Activated CD8-positive, alpha-beta memory T cell treated with anti-CD3 and anti-CD28 coated beads for 24 hours (primary cell): ENCODE results near the gene FASTK.

Source experiments
- DNase-seq: peaks from one replicate; pipeline ENCODE4 v3.0.0-alpha.2; 2020

Gene FASTK

DNA sequence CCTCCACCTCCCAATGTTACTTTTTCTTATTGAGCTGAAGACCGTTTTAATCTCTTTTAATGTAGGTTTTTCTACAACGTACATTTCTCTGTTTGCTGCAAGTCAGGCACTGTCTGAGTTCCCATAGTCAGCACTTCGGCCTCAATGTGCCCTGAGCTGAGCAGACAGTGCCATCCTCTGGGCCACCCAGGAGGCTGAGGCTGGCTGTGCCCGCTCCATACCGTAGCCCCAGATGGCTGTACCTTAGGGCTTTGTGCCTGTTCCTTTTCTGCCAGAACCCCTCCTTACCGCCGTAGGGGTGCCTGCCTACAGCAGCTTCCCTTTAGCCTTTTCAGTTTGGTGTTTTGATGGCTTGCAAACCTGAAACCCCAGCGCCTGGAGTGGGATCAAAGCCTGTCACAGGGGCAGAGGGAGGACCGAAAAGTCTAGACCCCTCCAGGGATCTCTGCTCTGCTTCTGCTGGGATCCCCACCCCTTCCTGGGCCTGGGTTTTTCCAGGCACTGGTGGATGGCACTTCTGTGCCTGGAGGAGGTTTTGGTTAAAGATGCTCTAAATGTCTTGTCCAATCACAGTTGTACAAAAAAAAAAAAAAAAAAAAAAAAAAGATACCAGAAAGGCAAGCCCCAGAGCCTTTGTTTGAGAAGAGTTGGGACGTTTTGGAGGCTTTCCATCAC lies 14.7 kb upstream of the FASTK start:
- DNase-seq, result no peak

DNA sequence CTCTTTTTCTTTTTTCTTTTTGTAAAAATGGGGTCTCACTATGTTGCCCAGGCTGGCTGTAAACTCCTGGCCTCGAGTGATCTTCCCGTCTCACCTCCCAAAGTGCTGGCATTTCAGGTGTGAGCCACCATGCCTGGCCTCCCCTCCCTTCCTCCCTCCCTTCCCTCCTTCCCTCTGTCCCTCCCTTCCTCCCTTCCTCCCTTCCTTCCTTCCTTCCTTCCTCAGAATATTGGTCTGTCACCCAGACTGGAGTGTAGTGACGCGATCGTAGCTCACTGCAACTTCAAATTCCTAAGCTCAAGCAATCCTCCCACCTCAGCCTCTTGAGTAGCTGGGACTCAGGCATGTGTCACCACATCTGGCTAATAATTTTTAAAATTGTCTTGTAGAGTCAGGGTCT lies 14.1 kb upstream of the FASTK start:
- DNase-seq, result no peak

DNA sequence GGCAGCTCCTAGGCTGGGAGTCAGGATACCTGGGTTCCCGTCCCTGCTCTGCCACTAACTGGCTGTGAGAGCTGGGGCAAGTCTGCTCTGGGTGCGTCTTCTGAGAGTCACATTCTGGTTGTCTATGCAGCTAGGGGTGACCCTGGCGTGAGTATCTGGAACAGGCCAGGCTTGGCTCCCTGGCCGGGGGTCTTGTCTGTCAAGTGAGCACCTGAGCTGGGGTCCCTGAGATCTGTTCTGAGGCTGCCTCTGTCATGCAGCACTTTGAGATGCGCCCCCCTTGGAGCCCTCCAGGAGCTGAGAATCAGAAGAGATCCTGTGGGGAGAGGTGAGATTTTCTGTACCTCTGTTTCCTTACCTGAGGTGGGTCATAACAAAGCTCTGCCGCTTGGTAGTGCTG lies 13.1 kb upstream of the FASTK start:
- no peak for DNase-seq

DNA sequence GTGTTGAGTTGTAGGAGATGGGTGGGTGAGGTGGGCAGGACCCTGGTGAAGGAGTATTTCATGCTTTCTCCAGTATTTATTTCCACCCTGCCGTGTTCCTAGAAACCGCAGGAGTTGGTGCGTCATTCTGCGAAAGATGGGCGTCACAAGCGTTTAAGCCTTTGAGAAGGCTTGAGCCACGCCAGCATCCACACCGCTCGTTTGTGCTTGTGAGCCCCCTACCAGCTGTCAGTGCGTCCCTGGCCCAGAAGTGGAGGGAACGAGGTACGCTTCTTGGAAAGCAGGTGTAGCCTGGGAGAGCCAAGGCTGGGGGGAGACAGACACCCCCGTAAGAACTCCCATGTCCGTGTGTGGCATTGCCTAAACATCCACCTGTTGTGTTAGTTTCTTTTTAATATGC lies 11.4 kb upstream of the FASTK start:
- DNase-seq, result no peak

DNA sequence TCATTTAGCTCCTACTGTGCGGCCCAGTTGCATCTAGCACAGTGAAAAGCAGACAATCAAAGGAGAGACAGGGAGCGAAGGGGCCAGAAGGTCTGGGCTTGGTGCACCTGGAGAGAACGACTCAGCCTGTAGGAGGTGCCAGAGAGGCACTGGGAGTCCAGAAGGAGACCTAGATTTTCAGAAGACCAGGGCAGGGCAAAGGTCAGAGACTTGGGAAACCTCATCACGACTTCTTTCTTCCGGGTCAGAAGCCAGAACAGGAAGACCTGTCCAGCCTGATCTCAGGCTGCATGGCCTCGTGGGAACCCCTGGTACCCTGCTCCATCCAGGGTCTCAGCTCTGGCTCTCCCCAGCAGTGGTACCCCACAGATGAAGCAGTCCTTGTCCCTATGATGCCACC lies 10.8 kb upstream of the FASTK start:
- no peak for DNase-seq

DNA sequence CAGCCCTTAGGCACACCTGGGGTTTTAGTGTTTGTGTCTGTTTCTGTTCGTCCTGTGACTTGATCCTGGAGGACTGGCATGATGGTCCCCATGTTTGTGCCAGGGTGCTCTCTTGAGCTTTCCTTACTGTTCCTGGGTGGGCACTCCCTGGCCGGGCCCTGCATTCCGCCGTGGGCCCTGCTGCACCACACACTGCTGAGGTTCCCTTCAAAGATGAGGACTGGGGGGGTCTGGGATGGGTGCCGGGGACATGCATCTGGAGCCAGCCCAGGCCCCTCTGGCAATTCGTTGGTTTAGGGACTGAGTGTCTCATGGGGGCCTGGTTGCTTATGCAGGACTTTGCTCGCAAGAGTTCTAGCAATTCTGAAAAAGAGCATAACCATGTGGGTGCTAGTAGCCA lies 10.4 kb upstream of the FASTK start:
- DNase-seq, result no peak

GRCh38 chr7:151089893-151090730 lies 9.5 kb upstream of the FASTK start:
- no peak for DNase-seq

DNA sequence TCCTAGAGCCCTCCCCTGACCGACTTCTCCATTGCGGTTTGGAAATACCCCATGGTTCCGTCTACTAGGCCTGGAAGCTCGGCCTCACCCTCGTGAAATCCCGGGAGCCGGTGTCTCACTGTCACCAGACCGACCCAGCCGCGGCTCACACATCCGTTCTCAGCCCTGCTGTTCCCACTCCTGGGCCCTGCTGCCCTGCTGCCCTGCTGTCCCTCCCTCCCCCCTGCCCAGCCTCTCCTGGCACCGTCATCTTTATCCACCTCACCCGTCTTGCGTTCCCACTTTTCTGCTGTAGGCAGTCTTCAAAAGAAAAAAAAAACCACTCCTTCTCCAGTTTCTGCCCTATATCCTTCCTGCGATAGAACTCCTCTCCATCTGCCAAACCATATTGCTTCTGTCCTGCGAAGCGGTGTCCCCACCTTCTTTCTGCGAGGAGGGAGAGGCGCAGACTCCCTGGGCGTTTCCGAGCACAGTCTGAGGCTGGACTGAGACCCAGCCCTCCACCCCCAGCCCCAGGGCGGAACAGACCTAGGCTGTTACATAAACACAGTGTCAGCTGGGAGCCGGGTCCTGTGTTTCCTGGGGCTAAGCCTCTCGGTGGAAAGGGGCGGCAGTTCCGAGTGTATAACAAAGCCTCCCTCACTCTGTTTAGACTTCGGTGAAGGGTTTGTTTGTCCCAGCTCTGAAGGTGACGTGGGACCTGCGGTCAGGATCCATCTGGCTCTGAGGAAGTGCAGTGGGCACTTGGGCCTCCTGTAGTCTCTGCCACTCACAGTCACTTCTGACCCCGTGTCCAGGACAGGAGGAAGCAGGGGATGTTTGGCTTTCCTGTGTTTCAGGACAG lies 8.5 kb upstream of the FASTK start:
- DNase-seq, result no peak

DNA sequence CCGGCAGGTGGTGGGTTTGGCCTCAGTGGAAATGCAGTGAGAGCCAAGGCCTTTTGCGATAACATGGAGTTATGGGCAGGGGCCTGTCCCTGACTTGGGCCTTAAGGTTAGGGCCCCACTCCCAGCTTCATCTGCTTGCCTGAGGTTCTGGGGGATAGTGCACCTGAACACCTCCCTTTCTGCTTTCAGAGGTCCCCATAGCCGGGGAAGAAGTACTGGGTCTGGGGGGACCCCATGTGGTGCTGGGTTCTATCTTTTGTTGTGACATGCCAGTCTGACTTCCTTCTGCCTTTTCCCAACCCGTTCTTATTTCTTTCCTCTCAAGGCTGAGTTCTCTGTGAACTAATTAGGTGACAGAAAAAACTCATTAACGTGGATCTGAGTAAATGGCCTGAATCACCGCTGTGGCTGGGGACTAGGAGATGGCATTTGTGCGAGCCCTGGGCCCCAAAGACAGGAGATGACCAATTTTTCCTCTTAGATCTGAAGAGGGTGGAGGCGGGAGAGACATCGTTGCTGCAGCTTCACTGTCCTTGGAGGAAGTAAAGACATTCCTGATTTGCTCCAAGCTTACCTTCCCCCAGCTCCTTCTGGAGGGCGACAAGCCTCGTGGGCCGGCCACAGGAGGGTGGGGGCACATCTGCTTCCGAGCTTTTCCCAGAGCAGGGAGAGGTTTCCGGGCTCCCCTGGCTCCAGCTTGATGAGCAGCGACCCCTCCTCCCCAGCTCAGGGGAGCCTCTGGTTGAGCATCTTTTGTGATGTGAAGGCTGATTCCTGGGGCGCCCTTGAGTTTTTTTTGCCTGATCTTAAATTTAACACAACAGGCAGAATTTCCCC lies 7.6 kb upstream of the FASTK start:
- DNase-seq, result no peak

GRCh38 chr7:151087245-151088018 lies 6.8 kb upstream of the FASTK start:
- peak; percentile 77 for DNase-seq

GRCh38 chr7:151086802-151087244 lies 6.2 kb upstream of the FASTK start:
- peak; percentile 74 for DNase-seq

- DNase-seq, result peak; percentile 79
These were observed 5.3 kb upstream of the FASTK start, which contains the start of gene AGAP3 for GRCh38 chr7:151085691-151086620. Gene AGAP3, plus strand, starts transcription at chr7:151086475. Its CDS starts 267 bp downstream, at chr7:151086742.

GRCh38 chr7:151085329-151085690 lies 4.7 kb upstream of the FASTK start:
- DNase-seq, result no peak

GRCh38 chr7:151083824-151084160 lies 3.2 kb upstream of the FASTK start:
- no peak for DNase-seq

DNA sequence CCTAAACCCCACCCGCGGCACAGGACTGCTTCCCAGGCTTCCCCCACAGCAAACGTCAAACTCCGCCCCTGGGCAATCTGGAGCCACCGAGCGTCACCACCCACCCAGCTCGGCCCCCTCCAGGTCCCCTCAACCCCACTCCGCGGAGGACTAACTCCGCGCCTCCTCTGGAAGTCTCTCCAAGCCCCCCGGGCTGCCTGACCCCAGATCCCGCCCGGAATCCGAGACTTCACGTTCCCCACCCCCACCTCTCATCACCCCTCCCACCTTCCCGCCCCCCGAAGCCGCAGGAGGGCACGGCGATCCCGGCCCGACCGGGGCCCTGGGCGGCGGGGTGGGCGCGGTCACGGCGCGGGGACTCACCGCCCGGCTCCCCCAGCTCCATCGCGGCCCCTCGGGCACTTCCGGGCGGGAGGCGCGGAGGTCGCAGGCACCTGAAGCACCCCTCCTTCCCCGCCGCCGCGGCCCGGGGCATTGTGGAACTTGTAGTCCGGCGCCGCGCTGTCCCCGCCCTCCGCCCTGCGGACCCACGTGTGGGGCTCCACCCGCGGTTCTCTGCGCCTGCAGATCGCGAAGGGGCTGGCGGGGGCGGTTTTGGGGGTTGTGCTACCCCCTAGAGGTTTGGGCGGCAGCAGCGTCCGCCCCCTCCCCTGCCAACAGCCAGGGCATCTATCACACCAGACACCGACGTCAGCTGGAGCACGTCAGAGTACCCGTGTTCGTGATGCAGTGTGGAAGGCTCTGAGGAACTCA lies 2.6 kb upstream of the FASTK start, which contains the start of gene TMUB1:
Gene TMUB1 (minus strand): TSS at position 423 of the 753 bp plus-strand sequence. CDS start 930 bp downstream, outside the sequence.
- peak; percentile 93 for DNase-seq

DNA sequence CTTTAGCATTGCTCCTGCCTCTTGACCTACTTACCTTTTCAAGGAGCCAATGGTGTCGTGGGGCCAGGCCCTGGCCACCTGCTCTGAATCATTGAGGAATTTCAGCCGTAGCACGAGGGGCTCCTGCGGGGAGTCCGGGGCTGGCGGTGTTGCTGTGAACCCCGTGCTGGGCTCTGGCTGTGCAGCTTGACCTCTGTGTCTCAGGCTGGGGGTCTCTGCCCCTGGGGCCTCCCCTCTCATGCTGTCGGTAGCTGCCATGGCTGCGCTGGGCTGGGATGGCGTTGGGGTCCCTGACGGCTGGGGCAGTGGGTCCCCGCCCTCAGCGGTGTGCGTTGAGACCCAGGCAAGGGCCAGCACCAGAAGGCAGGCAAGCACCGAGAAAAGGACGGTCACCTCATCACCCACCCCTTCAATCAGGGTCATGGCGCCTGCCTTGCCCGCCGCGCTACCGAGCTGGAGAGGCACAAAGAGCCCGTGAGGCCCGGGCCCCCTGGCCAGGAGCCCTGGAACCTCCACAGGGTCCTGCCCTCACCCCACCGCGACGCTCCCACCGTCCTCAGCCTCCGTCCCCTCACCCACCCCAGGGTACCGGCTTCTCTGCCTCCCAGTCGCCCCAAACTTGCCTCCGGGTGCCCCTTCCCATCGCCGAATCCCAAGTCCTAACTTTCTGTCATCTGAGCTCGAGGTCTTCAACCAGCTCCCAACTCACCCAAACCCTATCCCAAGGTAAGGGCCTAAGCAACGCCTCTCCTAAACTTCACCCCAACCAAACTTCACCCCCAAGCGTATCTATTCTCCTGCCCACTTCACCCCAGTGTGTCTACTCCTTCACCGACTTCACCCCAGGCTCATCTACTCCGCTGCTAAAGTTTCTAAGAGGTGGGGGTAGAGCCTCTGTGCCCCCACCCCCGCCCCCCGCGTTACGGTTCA lies 1.8 kb upstream of the FASTK start:
- DNase-seq, result no peak

DNA sequence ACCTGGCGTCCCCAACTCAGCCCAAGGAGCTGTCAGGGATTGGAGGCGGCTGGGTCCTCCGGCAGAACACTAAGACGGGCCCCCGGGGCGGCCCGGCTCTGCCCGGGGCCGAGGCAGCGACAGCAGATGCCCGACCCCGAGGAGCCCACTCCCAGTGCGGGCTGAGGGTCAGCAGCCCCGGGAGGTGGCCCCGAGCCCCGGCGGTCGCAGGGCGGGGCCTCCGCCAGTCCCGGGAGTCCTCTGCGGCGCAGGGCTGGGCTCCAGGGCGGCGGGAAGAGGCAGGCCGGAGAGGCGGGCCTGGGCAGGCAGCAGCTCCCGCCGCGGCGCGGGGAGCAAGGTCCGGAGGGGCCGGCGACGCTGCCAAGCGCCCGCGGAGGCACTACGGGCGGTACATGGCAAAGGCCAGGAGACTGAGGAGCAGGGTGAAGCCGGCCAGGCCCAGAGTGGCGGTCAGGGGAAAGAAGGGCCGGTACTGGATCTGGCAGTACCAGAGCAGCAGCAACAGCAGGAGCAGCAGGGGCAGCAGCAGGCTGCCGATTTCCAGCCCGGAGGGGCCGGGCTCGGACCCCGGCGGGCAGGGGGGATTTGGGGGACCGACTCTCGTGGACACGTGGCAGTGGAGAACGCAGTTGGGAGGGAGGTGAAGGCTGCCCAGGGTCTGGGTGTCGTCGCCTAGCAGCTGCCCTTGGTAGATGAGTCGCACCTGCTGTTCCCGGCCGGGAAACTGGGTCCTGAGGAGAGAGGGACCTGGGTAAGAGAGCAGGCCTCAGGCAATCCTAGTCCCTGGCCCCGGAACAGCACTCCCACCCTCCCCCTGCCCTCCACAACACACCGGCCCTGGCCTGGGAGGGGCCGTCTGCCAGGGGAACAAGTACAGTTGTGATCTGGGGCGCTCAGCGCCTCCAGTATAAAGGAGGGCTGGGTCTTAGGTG lies 827 bp upstream of the FASTK start:
- no peak for DNase-seq
